ENCODE measurements around the gene SMIM21. TPM values are rescaled to one million over a fixed set of nuclear protein-coding genes. Genes with fewer than 3 reads are reported as not detected.

The SMIM21 gene
- total RNA-seq (2022) (not detected in 2 replicates), Bru-seq, nascent RNA (not detected), BruChase-seq, experiment 1, labeled RNA remaining after a 6-hour chase (not detected), BruChase-seq, experiment 2, labeled RNA remaining after a 2-hour chase (not detected)
- long read RNA-seq, result 0 reads

GRCh38 chr18:75427603-75428002, at the start of gene SMIM21:
Gene SMIM21, minus strand, starts transcription at chr18:75427703. Its CDS starts 140 bp downstream, at chr18:75427563.
- peaks cover 45% of the 10 kb centered on the region for H3K27me3 Mint-ChIP-seq (ENCODE audit: unreplicated experiment)
- CTCF ChIA-PET, result no interaction called here
- no peak within 1 kb of the TSS for H3K4me3 Mint-ChIP-seq (ENCODE audit: low read depth, unreplicated experiment)
- intact Hi-C loops (cut with micrococcal nuclease; ENCODE audit: unreplicated experiment), result no loop called here
- no peak for DNase-seq
- no TSS peak for BruUV-seq (replicated peaks)
- H3K36me3 Mint-ChIP-seq (ENCODE audit: insufficient read depth, unreplicated experiment), result no peaks in the 10 kb centered on the region
- peaks cover 2% of the 10 kb centered on the region for H3K9me3 Mint-ChIP-seq (ENCODE audit: low read depth, unreplicated experiment)
- no peaks in the 10 kb centered on the region for H3K4me1 Mint-ChIP-seq (ENCODE audit: low read depth, unreplicated experiment)
- no peak within 1 kb of the TSS for H3K27ac Mint-ChIP-seq (ENCODE audit: unreplicated experiment)
- TF ChIP-seq CTCF (IDR thresholded peaks at IDR 0.05; ENCODE audit: unreplicated experiment), result no peak

DNA sequence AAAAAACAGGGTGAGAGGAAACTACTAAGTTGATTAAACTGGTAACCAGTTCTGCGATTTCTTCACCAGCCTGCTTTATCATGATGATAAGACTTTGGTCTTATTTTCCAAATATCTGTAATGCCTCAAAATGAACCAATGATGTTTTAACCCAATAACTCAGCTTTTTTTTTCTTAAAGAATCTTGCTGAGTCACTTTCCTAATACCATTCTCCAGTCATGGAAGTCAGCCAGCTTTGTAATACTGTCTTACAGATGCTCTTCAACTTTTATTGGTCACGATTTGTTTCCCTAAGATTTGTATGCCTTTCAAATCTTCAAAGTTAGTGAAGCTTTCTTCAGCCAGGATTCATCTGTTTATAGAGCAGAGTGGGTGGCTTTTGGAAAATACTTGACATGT, 47.7 kb upstream of the SMIM21 start:
- TF ChIP-seq CTCF (IDR thresholded peaks at IDR 0.05; ENCODE audit: unreplicated experiment), result no peak
- peaks cover 6% of the 10 kb centered on the region for H3K27me3 Mint-ChIP-seq (ENCODE audit: unreplicated experiment)
- no peaks in the 10 kb centered on the region for H3K36me3 Mint-ChIP-seq (ENCODE audit: insufficient read depth, unreplicated experiment)
- no peak overlapping the region for H3K27ac Mint-ChIP-seq (ENCODE audit: unreplicated experiment)
- intact Hi-C loops (cut with micrococcal nuclease; ENCODE audit: unreplicated experiment), result loop anchor here (10.0 kb wide), 1 partner anchor 430 kb away; no protein-coding TSS in a partner anchor
- CTCF ChIA-PET, result interaction anchor here (0.7 kb wide), 1 partner anchor 907 kb away, joined by 4 read pairs; no protein-coding TSS in a partner anchor
- no peaks in the 10 kb centered on the region for H3K4me1 Mint-ChIP-seq (ENCODE audit: low read depth, unreplicated experiment)
- no peak for DNase-seq
- BruUV-seq (replicated peaks), result no TSS peak
- H3K9me3 Mint-ChIP-seq (ENCODE audit: low read depth, unreplicated experiment), result peaks cover 3% of the 10 kb centered on the region
- no peak overlapping the region for H3K4me3 Mint-ChIP-seq (ENCODE audit: low read depth, unreplicated experiment)

DNA sequence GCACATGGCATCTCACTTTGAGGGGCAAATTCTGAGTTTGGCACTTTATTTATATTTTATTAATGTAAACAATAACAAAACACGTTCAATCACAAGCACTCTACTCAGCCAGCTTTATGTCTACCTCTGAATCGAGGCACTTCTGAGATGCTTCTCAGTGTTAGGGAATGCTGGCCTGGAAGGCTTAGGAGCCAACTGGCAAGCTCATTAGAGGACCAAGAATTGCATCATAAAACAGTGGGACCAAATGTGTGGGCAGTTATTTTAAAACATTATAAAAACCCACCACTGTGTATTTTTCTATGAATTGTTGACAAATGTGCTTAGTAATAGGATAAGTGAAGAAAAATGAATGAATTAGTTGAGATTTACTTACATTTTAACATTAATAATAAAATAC, 46.8 kb upstream of the SMIM21 start:
- Mint-ChIP-seq H3K9me3 (ENCODE audit: low read depth, unreplicated experiment) (peaks cover 6% of the 10 kb centered on the region), H3K4me1 (ENCODE audit: low read depth, unreplicated experiment) (no peaks in the 10 kb centered on the region), H3K27me3 (ENCODE audit: unreplicated experiment) (peaks cover 15% of the 10 kb centered on the region), H3K4me3 (ENCODE audit: low read depth, unreplicated experiment) (no peak overlapping the region), H3K27ac (ENCODE audit: unreplicated experiment) (no peak overlapping the region), H3K36me3 (ENCODE audit: insufficient read depth, unreplicated experiment) (no peaks in the 10 kb centered on the region)
- DNase-seq, result no peak
- BruUV-seq (replicated peaks), result no TSS peak
- no peak for TF ChIP-seq CTCF (IDR thresholded peaks at IDR 0.05; ENCODE audit: unreplicated experiment)
- intact Hi-C loops (cut with micrococcal nuclease; ENCODE audit: unreplicated experiment), result loop anchor here (10.0 kb wide), 1 partner anchor 430 kb away; no protein-coding TSS in a partner anchor
- CTCF ChIA-PET, result interaction anchor here (0.7 kb wide), 1 partner anchor 908 kb away, joined by 4 read pairs; no protein-coding TSS in a partner anchor

DNA sequence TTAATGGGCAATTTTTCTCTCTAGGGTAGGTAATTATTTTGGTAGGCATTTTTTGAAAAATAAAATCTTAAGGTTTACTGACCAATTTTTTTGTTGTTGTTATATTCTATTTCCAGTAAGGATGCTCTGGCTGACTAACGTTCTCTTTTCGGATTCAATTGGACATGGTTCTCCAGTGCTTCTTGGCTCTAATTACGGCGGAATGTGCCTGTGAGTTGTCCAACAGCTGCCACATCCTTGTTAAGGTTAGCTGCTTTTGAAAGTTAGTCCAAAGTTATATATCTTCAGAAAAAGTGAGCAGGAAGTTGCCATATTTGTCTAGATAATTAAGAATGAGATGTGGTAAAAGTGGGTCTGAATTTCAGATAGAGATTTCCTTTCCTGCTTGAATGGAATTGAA, 45.8 kb upstream of the SMIM21 start:
- intact Hi-C loops (cut with micrococcal nuclease; ENCODE audit: unreplicated experiment), result loop anchor here (10.0 kb wide), 1 partner anchor 429 kb away; no protein-coding TSS in a partner anchor
- no peaks in the 10 kb centered on the region for H3K4me1 Mint-ChIP-seq (ENCODE audit: low read depth, unreplicated experiment)
- TF ChIP-seq CTCF (IDR thresholded peaks at IDR 0.05; ENCODE audit: unreplicated experiment), result no peak
- peaks cover 6% of the 10 kb centered on the region for H3K9me3 Mint-ChIP-seq (ENCODE audit: low read depth, unreplicated experiment)
- no peak overlapping the region for H3K4me3 Mint-ChIP-seq (ENCODE audit: low read depth, unreplicated experiment)
- no peak for DNase-seq
- no TSS peak for BruUV-seq (replicated peaks)
- CTCF ChIA-PET, result no interaction called here
- no peaks in the 10 kb centered on the region for H3K36me3 Mint-ChIP-seq (ENCODE audit: insufficient read depth, unreplicated experiment)
- peaks cover 16% of the 10 kb centered on the region for H3K27me3 Mint-ChIP-seq (ENCODE audit: unreplicated experiment)
- no peak overlapping the region for H3K27ac Mint-ChIP-seq (ENCODE audit: unreplicated experiment)
